C4-2B (cell line): Measurements from ENCODE around the gene TWF2.

Experiments
- CTCF ChIP-seq: fragments of 450-650 bp; conservative IDR thresholded peaks from 2 replicates; pipeline ENCODE4 v1.5.1; 2017; ENCODE audit warnings: mild to moderate bottlenecking
- ZFX ChIP-seq: fragments of 450-650 bp; IDR thresholded peaks from 2 replicates; pipeline ENCODE4 v1.6.1; 2017

- TF ChIP-seq CTCF (no peak), ZFX (no peak)
Observed at GRCh38 chr3:52203701-52204100, 35.3 kb downstream of the TWF2 start.
